DND-41 (cell line): ENCODE measurements around the gene THOC7.

ENCODE experiments used
- ATAC-seq: fragments of 200-7000 bp; cut with Tn5 transposase; 3 replicates; pipeline ENCODE4 v1.9.1; 2021; ENCODE audit warnings: low read depth; ENCODE audit not compliant: insufficient read depth
- DNase-seq: peaks from one replicate; pipeline ENCODE4 v3.0.0-alpha.2; 2020
- H2AFZ ChIP-seq: 2 replicates; pipeline ENCODE4 v1.6.0; 2012; ENCODE audit warnings: low read depth, low read length
- H3K27ac ChIP-seq: 2 replicates; pipeline ENCODE4 v1.5.1; 2012; ENCODE audit warnings: low read length, inconsistent platforms
- H3K27me3 ChIP-seq: fragments of 200-600 bp; sonication (generic); 2 replicates; pipeline ENCODE4 v1.6.0; 2012; ENCODE audit warnings: low read length, mild to moderate bottlenecking, inconsistent platforms; ENCODE audit not compliant: insufficient read depth, poor library complexity
- H3K36me3 ChIP-seq: 2 replicates; pipeline ENCODE4 v1.5.1; 2012; ENCODE audit warnings: low read length, inconsistent platforms; ENCODE audit not compliant: insufficient read depth
- H3K4me1 ChIP-seq: 2 replicates; pipeline ENCODE4 v1.5.1; 2012; ENCODE audit warnings: mild to moderate bottlenecking, low read length; ENCODE audit not compliant: insufficient read depth
- H3K4me2 ChIP-seq: 2 replicates; pipeline ENCODE4 v1.6.0; 2012; ENCODE audit warnings: mild to moderate bottlenecking, moderate library complexity, low read length, inconsistent platforms; ENCODE audit not compliant: insufficient read depth
- H3K4me3 ChIP-seq, 2 experiments: fragments of 200-600 bp in 1 of 2; shearing (Covaris generic) in 1 of 2; 2 replicates each; pipeline ENCODE4 v1.5.1; 2012 to 2016; ENCODE audit warnings: inconsistent platforms in 2 of 2, low read length in 2 of 2, mild to moderate bottlenecking in 2 of 2, low read depth in 1 of 2, moderate library complexity in 1 of 2
- H3K79me2 ChIP-seq: 2 replicates; pipeline ENCODE4 v1.6.0; 2012; ENCODE audit warnings: low read length, inconsistent platforms; ENCODE audit not compliant: insufficient read depth
- H3K9ac ChIP-seq: 2 replicates; pipeline ENCODE4 v1.6.0; 2012; ENCODE audit warnings: low read depth, mild to moderate bottlenecking, inconsistent platforms, low read length, moderate library complexity
- H3K9me3 ChIP-seq: 2 replicates; pipeline ENCODE4 v1.5.1; 2012; ENCODE audit warnings: low read length, moderate library complexity, mild to moderate bottlenecking, inconsistent platforms; ENCODE audit not compliant: insufficient read depth, severe bottlenecking
- H4K20me1 ChIP-seq: 2 replicates; pipeline ENCODE4 v1.6.0; 2012; ENCODE audit warnings: low read length; ENCODE audit not compliant: insufficient read depth
- CTCF ChIP-seq: IDR thresholded peaks from 2 replicates; pipeline ENCODE4 v1.5.1; 2012; ENCODE audit warnings: borderline replicate concordance, low read length, moderate library complexity, mild to moderate bottlenecking; ENCODE audit not compliant: poor library complexity, severe bottlenecking; ENCODE audit errors: extremely low read depth
- EZH2 ChIP-seq: IDR thresholded peaks from 3 replicates; pipeline ENCODE4 v1.6.1; 2012; ENCODE audit warnings: borderline replicate concordance, low read depth, mild to moderate bottlenecking, moderate library complexity, low read length, inconsistent platforms; ENCODE audit not compliant: severe bottlenecking

The THOC7 gene

GRCh38 chr3:63909431-63909830 lies 45.8 kb upstream of the THOC7 start:
- Histone ChIP-seq H3K79me2 (peaks cover 36% of the 10 kb centered on the region), H3K4me3 (no peak overlapping the region)
- TF ChIP-seq CTCF: no peak
- no peak for TF ChIP-seq EZH2

GRCh38 chr3:63908776-63909175 lies 45.2 kb upstream of the THOC7 start:
- H3K4me2 ChIP-seq: no peak overlapping the region
- no peak for DNase-seq
- peaks cover 32% of the 10 kb centered on the region for H3K79me2 ChIP-seq
- H4K20me1 ChIP-seq: peaks cover 7% of the 10 kb centered on the region; the same call in 1 of the 2 replicates
- peaks cover 31% of the 10 kb centered on the region for H3K4me1 ChIP-seq
- TF ChIP-seq EZH2: no peak
- no peak overlapping the region for H3K4me3 ChIP-seq
- H3K9ac ChIP-seq: no peak overlapping the region
- no peaks in the 10 kb centered on the region for H3K9me3 ChIP-seq
- no peaks in the 10 kb centered on the region for H3K27me3 ChIP-seq
- H3K27ac ChIP-seq: no peak overlapping the region
- H2AFZ ChIP-seq: no peak overlapping the region
- peaks cover 13% of the 10 kb centered on the region for H3K36me3 ChIP-seq
- no peak for ATAC-seq

More at GRCh38 chr3:63909431-63909830, 45.8 kb upstream of the THOC7 start:
- no peak overlapping the region for H3K9ac ChIP-seq
- H3K9me3 ChIP-seq: no peaks in the 10 kb centered on the region
- ATAC-seq (no peak), DNase-seq (no peak)
- peaks cover 14% of the 10 kb centered on the region for H3K36me3 ChIP-seq
- no peaks in the 10 kb centered on the region for H3K27me3 ChIP-seq
- no peak overlapping the region for H3K27ac ChIP-seq
- H3K4me1 ChIP-seq: peaks cover 38% of the 10 kb centered on the region
- peaks cover 5% of the 10 kb centered on the region; the same call in 1 of the 2 replicates for H4K20me1 ChIP-seq
- H3K4me2 ChIP-seq: no peak overlapping the region
- H2AFZ ChIP-seq: no peak overlapping the region

- ATAC-seq: no peak
- Histone ChIP-seq H4K20me1 (peaks cover 7% of the 10 kb centered on the region; the same call in 1 of the 2 replicates), H3K4me2 (no peak overlapping the region), H2AFZ (no peak overlapping the region), H3K9ac (no peak overlapping the region), H3K4me1 (peaks cover 26% of the 10 kb centered on the region), H3K4me3 (no peak overlapping the region), H3K36me3 (peaks cover 15% of the 10 kb centered on the region), H3K27ac (no peak overlapping the region), H3K79me2 (peaks cover 31% of the 10 kb centered on the region), H3K9me3 (no peaks in the 10 kb centered on the region), H3K27me3 (no peaks in the 10 kb centered on the region)
- TF ChIP-seq EZH2 (no peak), CTCF (no peak)
- no peak for DNase-seq
These were observed 44.6 kb upstream of the THOC7 start for GRCh38 chr3:63908081-63908736.

GRCh38 chr3:63905731-63906620 lies 42.4 kb upstream of the THOC7 start:
- no peak overlapping the region for H2AFZ ChIP-seq
- H3K9ac ChIP-seq: no peak overlapping the region
- no peak for DNase-seq
- H3K36me3 ChIP-seq: peaks cover 23% of the 10 kb centered on the region
- TF ChIP-seq CTCF (no peak), EZH2 (no peak)
- no peak overlapping the region for H3K4me2 ChIP-seq
- H3K27ac ChIP-seq: no peak overlapping the region
- H3K4me1 ChIP-seq: peaks cover 13% of the 10 kb centered on the region
- H3K9me3 ChIP-seq: no peaks in the 10 kb centered on the region
- H3K79me2 ChIP-seq: peaks cover 40% of the 10 kb centered on the region
- H3K27me3 ChIP-seq: no peaks in the 10 kb centered on the region
- no peak for ATAC-seq
- H3K4me3 ChIP-seq: no peak overlapping the region
- H4K20me1 ChIP-seq: peaks cover 17% of the 10 kb centered on the region
